Mesothelial cell of epicardium (in vitro differentiated cells): Measurements from ENCODE around the gene PPP6R2. TPM values are rescaled to one million over a fixed set of nuclear protein-coding genes. Genes with fewer than 3 reads are reported as not detected.
"Not testable (repeated sequence)": the region's sequence is repeated elsewhere in the genome, so short reads cannot be mapped to it uniquely, and the experiment has no call there.

ENCODE experiments used
- DNase-seq, 2 experiments: peaks; one replicate each; pipeline ENCODE4 v3.0.0; 2021; ENCODE audit warnings: low spot score in 2 of 2; ENCODE audit not compliant: unreplicated experiment in 2 of 2
- H3K27ac Mint-ChIP-seq: 2 replicates; pipeline ENCODE4 v1.8.0; 2021; ENCODE audit warnings: mixed read lengths
- H3K27me3 Mint-ChIP-seq: 2 replicates; pipeline ENCODE4 v1.8.0; 2021; ENCODE audit warnings: low read depth, mixed read lengths
- H3K36me3 Mint-ChIP-seq: 2 replicates; pipeline ENCODE4 v1.8.0; 2021; ENCODE audit warnings: mixed read lengths
- H3K4me1 Mint-ChIP-seq: 2 replicates; pipeline ENCODE4 v1.8.0; 2021; ENCODE audit warnings: mixed read lengths
- H3K4me3 Mint-ChIP-seq: 2 replicates; pipeline ENCODE4 v1.8.0; 2021; ENCODE audit warnings: mild to moderate bottlenecking, moderate library complexity, mixed read lengths
- H3K9me3 Mint-ChIP-seq: 2 replicates; pipeline ENCODE4 v1.8.0; 2021; ENCODE audit warnings: mixed read lengths
- total RNA-seq: library from RNA; stranded (reverse); gene quantifications from 3 replicates; pipeline ENCODE4 v1.2.1, GENCODE V29; 2021
- TF ChIP-seq, protein P1 (sequence below): fragments of 200-600 bp; sonication (generic); IDR thresholded peaks from one replicate; pipeline ENCODE4 v1.5.0; 2021; ENCODE audit warnings: antibody characterized with exemption; ENCODE audit not compliant: unreplicated experiment

Gene PPP6R2
- total RNA-seq, 1 donor from 2014 or later: 83.7 TPM

DNA sequence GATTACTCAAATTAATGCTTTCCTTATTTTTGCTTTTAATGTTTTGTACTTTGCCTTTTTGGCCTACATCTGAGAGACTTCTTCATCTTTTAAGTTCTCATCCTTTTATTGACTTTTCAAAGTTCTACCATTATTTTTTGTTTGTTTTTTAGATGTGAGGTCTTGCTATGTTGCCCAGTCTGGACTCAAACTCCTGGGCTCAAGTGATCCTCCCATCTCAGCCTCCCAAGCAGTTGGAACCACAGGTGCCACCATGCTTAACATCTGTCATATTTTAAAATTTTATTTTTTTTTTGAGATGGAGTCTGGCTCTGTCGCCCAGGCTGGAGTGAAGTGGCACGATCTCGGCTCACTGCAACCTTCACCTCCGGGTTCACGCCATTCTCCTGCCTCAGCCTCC is 57.8 kb downstream of the PPP6R2 start:
- TF ChIP-seq, protein P1, sequence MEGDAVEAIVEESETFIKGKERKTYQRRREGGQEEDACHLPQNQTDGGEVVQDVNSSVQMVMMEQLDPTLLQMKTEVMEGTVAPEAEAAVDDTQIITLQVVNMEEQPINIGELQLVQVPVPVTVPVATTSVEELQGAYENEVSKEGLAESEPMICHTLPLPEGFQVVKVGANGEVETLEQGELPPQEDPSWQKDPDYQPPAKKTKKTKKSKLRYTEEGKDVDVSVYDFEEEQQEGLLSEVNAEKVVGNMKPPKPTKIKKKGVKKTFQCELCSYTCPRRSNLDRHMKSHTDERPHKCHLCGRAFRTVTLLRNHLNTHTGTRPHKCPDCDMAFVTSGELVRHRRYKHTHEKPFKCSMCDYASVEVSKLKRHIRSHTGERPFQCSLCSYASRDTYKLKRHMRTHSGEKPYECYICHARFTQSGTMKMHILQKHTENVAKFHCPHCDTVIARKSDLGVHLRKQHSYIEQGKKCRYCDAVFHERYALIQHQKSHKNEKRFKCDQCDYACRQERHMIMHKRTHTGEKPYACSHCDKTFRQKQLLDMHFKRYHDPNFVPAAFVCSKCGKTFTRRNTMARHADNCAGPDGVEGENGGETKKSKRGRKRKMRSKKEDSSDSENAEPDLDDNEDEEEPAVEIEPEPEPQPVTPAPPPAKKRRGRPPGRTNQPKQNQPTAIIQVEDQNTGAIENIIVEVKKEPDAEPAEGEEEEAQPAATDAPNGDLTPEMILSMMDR: no peak
- no peak for DNase-seq
- Mint-ChIP-seq H3K4me1 (peaks cover 7% of the 10 kb centered on the region), H3K27ac (no peak overlapping the region), H3K27me3 (no peaks in the 10 kb centered on the region), H3K9me3 (no peaks in the 10 kb centered on the region), H3K4me3 (no peak overlapping the region), H3K36me3 (peaks cover 17% of the 10 kb centered on the region)

DNA sequence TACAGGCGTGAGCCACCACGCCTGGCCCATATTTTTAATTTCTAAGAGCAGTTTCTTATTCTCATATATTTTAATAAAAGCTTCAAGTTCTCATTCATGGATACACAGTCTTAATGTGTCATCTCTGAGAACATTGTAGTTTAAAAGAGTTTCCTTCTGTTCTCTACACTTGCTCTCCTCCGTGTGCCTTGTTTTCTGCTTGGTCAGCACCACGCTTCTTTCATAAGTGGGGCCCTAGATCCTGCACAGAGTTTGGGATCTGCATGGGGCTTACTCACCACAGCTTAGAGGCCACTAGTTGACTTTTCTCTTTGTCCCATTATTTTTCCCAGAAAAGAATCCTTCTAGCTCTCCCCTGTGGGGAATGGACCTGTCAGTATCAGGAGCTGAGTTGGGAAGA is 58.8 kb downstream of the PPP6R2 start:
- H3K4me1 Mint-ChIP-seq: peaks cover 6% of the 10 kb centered on the region
- TF ChIP-seq, protein P1: no peak
- DNase-seq: no peak
- no peaks in the 10 kb centered on the region for H3K9me3 Mint-ChIP-seq
- no peak overlapping the region for H3K27ac Mint-ChIP-seq
- H3K27me3 Mint-ChIP-seq: no peaks in the 10 kb centered on the region
- H3K36me3 Mint-ChIP-seq: peaks cover 25% of the 10 kb centered on the region
- H3K4me3 Mint-ChIP-seq: no peak overlapping the region

- Mint-ChIP-seq H3K27ac (no peak overlapping the region), H3K36me3 (peaks cover 31% of the 10 kb centered on the region), H3K4me3 (no peak overlapping the region), H3K4me1 (peaks cover 2% of the 10 kb centered on the region), H3K27me3 (no peaks in the 10 kb centered on the region), H3K9me3 (no peaks in the 10 kb centered on the region)
- TF ChIP-seq, protein P1: no peak
- peak in 1 of 2 experiments; percentile 40 for DNase-seq
Measured at GRCh38 chr22:50403701-50404101, 60.6 kb downstream of the PPP6R2 start.

- no peaks in the 10 kb centered on the region for H3K9me3 Mint-ChIP-seq
- H3K4me1 Mint-ChIP-seq: peaks cover 2% of the 10 kb centered on the region
- H3K27me3 Mint-ChIP-seq: no peaks in the 10 kb centered on the region
Measured at GRCh38 chr22:50406416-50407170, 63.5 kb downstream of the PPP6R2 start.

GRCh38 chr22:50408311-50408710 is 65.2 kb downstream of the PPP6R2 start:
- Mint-ChIP-seq H3K36me3 (peaks cover 22% of the 10 kb centered on the region), H3K27me3 (no peaks in the 10 kb centered on the region), H3K4me1 (peaks cover 2% of the 10 kb centered on the region), H3K4me3 (no peak overlapping the region), H3K27ac (peak overlapping the region; percentile 47), H3K9me3 (no peaks in the 10 kb centered on the region)
- DNase-seq: no peak
- TF ChIP-seq, protein P1: no peak

More at GRCh38 chr22:50406416-50407170, 63.5 kb downstream of the PPP6R2 start:
- Mint-ChIP-seq H3K36me3 (peaks cover 28% of the 10 kb centered on the region), H3K4me3 (no peak overlapping the region), H3K27ac (no peak overlapping the region)
- no peak for DNase-seq
- TF ChIP-seq, protein P1: no peak

- H3K27ac Mint-ChIP-seq, H3K4me1 Mint-ChIP-seq, DNase-seq, H3K4me3 Mint-ChIP-seq, H3K9me3 Mint-ChIP-seq, H3K27me3 Mint-ChIP-seq: not testable (repeated sequence)
- peaks cover 24% of the 10 kb centered on the region for H3K36me3 Mint-ChIP-seq
Measured at GRCh38 chr22:50408954-50409353, 65.8 kb downstream of the PPP6R2 start.
